ENCODE results near the gene ACTN3. TPM values are rescaled to one million over a fixed set of nuclear protein-coding genes. Genes with fewer than 3 reads are reported as not detected.

Gene ACTN3
- total and polyA plus RNA-seq, 2 experiments from 2014 or later = 6.3 to 7.3 TPM

- TF ChIP-seq EZH2phosphoT487 (IDR thresholded peaks at IDR 0.05; ENCODE audit: unreplicated experiment) (no peak), REST (IDR thresholded peaks at IDR 0.05; ENCODE audit: unreplicated experiment) (no peak), JUNB (IDR thresholded peaks at IDR 0.05; ENCODE audit: unreplicated experiment) (no peak)
Observed at GRCh38 chr11:66595245-66595904, 48.7 kb downstream of the ACTN3 start (continued).

GRCh38 chr11:66598993-66599392, 52.3 kb downstream of the ACTN3 start:
- Mint-ChIP-seq H3K36me3 (ENCODE audit: low read depth) (peaks cover under 1% of the 10 kb centered on the region; the same call in 1 of the 3 replicates), H3K27ac (no peak overlapping the region), H3K4me1 (no peaks in the 10 kb centered on the region), H3K4me3 (no peak overlapping the region), H3K9me3 (no peaks in the 10 kb centered on the region), H3K27me3 (ENCODE audit: insufficient read depth, low read depth, poor library complexity) (peaks cover 5% of the 10 kb centered on the region)
- no peaks in the 10 kb centered on the region for H3K36me3 ChIP-seq (ENCODE audit: insufficient read depth)
- no peak overlapping the region for H2AFZ ChIP-seq
- H3K27ac ChIP-seq (ENCODE audit: low read depth) = no peak overlapping the region
- no peaks in the 10 kb centered on the region for H3K9me2 ChIP-seq (ENCODE audit: insufficient read depth)
- DNase-seq (ENCODE audit: low spot score) (no peak), ATAC-seq (no peak)
- no peaks in the 10 kb centered on the region for H3F3A ChIP-seq (replicated peaks; ENCODE audit: low read depth)
- no peak overlapping the region for H3K4me2 ChIP-seq
- H3K4me3 ChIP-seq = no peak overlapping the region
- no peaks in the 10 kb centered on the region for H4K20me1 ChIP-seq (replicated peaks; ENCODE audit: insufficient read depth)
- no peaks in the 10 kb centered on the region; the same call in 1 of the 2 replicates for H3K79me2 ChIP-seq (replicated peaks; ENCODE audit: insufficient read depth)
- no peaks in the 10 kb centered on the region for H3K27me3 ChIP-seq (ENCODE audit: insufficient read depth)
- no peaks in the 10 kb centered on the region for H3K4me1 ChIP-seq (ENCODE audit: insufficient read depth)
- no peak for TF ChIP-seq EZH2phosphoT487 (IDR thresholded peaks at IDR 0.05; ENCODE audit: unreplicated experiment)
- no peak for TF ChIP-seq ZNF331 (CRISPR knock-in tag; IDR thresholded peaks at IDR 0.05; ENCODE audit: low read depth)
- no peak for TF ChIP-seq EZH2 (IDR thresholded peaks at IDR 0.05; ENCODE audit: low read depth, unreplicated experiment)
- no peak for TF ChIP-seq CTCF (conservative IDR thresholded peaks at IDR 0.05; ENCODE audit: low read depth in 2 of 2)
- TF ChIP-seq REST (IDR thresholded peaks at IDR 0.05; ENCODE audit: unreplicated experiment) = no peak
- TF ChIP-seq POLR2AphosphoS5 (IDR thresholded peaks at IDR 0.05; ENCODE audit: low read depth) = no peak
- TF ChIP-seq ZNF462 (CRISPR knock-in tag; IDR thresholded peaks at IDR 0.05) = no peak
- no peak for TF ChIP-seq ZNF114 (CRISPR knock-in tag; IDR thresholded peaks at IDR 0.05)

All from GM23338 (cell line).